ENCODE measurements around the gene AIF1.

DNA sequence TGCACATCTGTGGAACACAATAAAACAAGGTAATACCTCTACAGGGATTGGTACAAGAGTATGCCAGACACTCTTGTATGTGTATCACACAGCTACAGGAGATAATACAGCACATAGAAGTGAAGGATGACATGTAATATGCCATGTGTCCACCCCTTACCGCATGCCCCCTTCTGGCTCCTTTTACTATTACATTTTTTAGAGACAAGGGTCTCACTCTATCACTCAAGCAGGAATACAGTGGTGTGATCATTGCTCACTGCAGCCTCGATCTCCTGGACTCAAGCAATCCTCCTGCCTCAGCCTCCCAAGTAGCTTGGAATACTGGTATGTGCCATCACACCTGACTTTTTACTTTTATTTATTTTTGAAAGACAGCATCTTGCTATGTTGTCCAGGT is 18.0 kb upstream of the AIF1 start:
- TF ChIP-seq, protein P1, sequence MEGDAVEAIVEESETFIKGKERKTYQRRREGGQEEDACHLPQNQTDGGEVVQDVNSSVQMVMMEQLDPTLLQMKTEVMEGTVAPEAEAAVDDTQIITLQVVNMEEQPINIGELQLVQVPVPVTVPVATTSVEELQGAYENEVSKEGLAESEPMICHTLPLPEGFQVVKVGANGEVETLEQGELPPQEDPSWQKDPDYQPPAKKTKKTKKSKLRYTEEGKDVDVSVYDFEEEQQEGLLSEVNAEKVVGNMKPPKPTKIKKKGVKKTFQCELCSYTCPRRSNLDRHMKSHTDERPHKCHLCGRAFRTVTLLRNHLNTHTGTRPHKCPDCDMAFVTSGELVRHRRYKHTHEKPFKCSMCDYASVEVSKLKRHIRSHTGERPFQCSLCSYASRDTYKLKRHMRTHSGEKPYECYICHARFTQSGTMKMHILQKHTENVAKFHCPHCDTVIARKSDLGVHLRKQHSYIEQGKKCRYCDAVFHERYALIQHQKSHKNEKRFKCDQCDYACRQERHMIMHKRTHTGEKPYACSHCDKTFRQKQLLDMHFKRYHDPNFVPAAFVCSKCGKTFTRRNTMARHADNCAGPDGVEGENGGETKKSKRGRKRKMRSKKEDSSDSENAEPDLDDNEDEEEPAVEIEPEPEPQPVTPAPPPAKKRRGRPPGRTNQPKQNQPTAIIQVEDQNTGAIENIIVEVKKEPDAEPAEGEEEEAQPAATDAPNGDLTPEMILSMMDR (conservative IDR thresholded peaks at IDR 0.05): peak; percentile 50
- TF ChIP-seq ZFX (IDR thresholded peaks at IDR 0.05): no peak
